Upper lobe of left lung (tissue), 4 donors: ENCODE data around the gene RCSD1.

ENCODE experiments used
- CTCF ChIP-seq, 6 experiments: fragments of 450-650 bp in 4 of 6; fragments of 200-600 bp in 2 of 6; sonication (generic) in 2 of 6; IDR thresholded peaks; one replicate each; pipeline ENCODE4 v1.5.1; 2016 to 2019; ENCODE audit warnings: antibody characterized with exemption in 6 of 6
- EP300 ChIP-seq, 4 donors: sonication (generic); formaldehyde crosslinking; IDR thresholded peaks; one replicate each; pipeline ENCODE4 v1.5.1; 2017; ENCODE audit warnings: antibody characterized with exemption in 4 of 4, control low read depth in 2 of 4
- POLR2A ChIP-seq, 4 donors: fragments of 450-650 bp; IDR thresholded peaks; one replicate each; pipeline ENCODE4 v1.5.1; 2016 to 2017; ENCODE audit warnings: antibody characterized with exemption in 4 of 4, mild to moderate bottlenecking in 2 of 4
- POLR2AphosphoS5 ChIP-seq, 2 donors: sonication (generic); formaldehyde crosslinking; IDR thresholded peaks; one replicate each; pipeline ENCODE4 v1.5.1; 2017; ENCODE audit warnings: antibody characterized with exemption in 2 of 2

- TF ChIP-seq POLR2A (IDR thresholded peaks at IDR 0.05) (no peak), CTCF (IDR thresholded peaks at IDR 0.05) (no peak), EP300 (IDR thresholded peaks at IDR 0.05) (no peak), POLR2AphosphoS5 (IDR thresholded peaks at IDR 0.05) (no peak)
Measured at GRCh38 chr1:167630568-167631385, 745 bp downstream of the RCSD1 start.
